ENCODE data around the gene NUMBL. TPM values are rescaled to one million over a fixed set of nuclear protein-coding genes. Genes with fewer than 3 reads are reported as not detected.

The NUMBL gene
- polyA plus RNA-seq, 1 donor from 2014 or later, result 4.0 TPM

Other genes starting within 250 kb of the NUMBL start
- 29.2 TPM for gene SERTAD3, start 246.3 kb downstream of the NUMBL start, polyA plus RNA-seq
- 35.9 TPM for gene BLVRB, start 224.9 kb downstream of the NUMBL start, polyA plus RNA-seq
- not detected for gene SPTBN4, start 223.7 kb downstream of the NUMBL start, polyA plus RNA-seq
- gene SHKBP1, start 113.8 kb downstream of the NUMBL start, polyA plus RNA-seq, result 210 TPM
- 22.1 TPM for gene LTBP4, start 89.3 kb downstream of the NUMBL start, polyA plus RNA-seq
- gene COQ8B, start 26.2 kb upstream of the NUMBL start, polyA plus RNA-seq, result 24.2 TPM
- gene ITPKC, start 26.5 kb upstream of the NUMBL start, polyA plus RNA-seq, result 8.8 TPM
- 4.9 TPM for gene ACTMAP, start 59.8 kb upstream of the NUMBL start, polyA plus RNA-seq
- gene SNRPA, start 60.6 kb upstream of the NUMBL start, polyA plus RNA-seq, result 96.4 TPM
- not detected for gene MIA, start 84.9 kb upstream of the NUMBL start, polyA plus RNA-seq
- 141 TPM for gene RAB4B, start 87.6 kb upstream of the NUMBL start, polyA plus RNA-seq
- gene EGLN2, start 108.5 kb upstream of the NUMBL start, polyA plus RNA-seq, result 181 TPM
- not detected for gene CYP2A6, start 159.8 kb upstream of the NUMBL start, polyA plus RNA-seq
- not detected for gene CYP2A7, start 191.6 kb upstream of the NUMBL start, polyA plus RNA-seq

Data from IgD-negative memory B cell (primary cell).